ENCODE results near the gene TMEM151B.

TMEM151B gene

GRCh38 chr6:44260451-44261297 is 9.6 kb upstream of the TMEM151B start:
- Mint-ChIP-seq H3K4me3 (peak overlapping the region; percentile 100), H3K27me3 (no peaks in the 10 kb centered on the region), H3K4me1 (peaks cover 50 to 74% of the 10 kb centered on the region in 2 donors), H3K9me3 (no peaks in the 10 kb centered on the region), H3K27ac (peak overlapping the region; percentile 100), H3K36me3 (peaks cover 77 to 86% of the 10 kb centered on the region in 2 donors)
- ATAC-seq (replicated peaks) (peak; percentile 24 to 32), DNase-seq (peak; percentile 84)

GRCh38 chr6:44261581-44261980 is 8.7 kb upstream of the TMEM151B start:
- Mint-ChIP-seq H3K4me3 (peak overlapping the region; percentile 100), H3K36me3 (peaks cover 71 to 77% of the 10 kb centered on the region in 2 donors)

GRCh38 chr6:44262467-44263353 is 7.5 kb upstream of the TMEM151B start:
- peaks cover 48 to 76% of the 10 kb centered on the region in 2 donors for H3K4me1 Mint-ChIP-seq
- no peaks in the 10 kb centered on the region for H3K9me3 Mint-ChIP-seq
- ATAC-seq (replicated peaks) (no peak), DNase-seq (no peak)
- peak overlapping the region; percentile 100 for H3K4me3 Mint-ChIP-seq
- H3K36me3 Mint-ChIP-seq, result peaks cover 65 to 70% of the 10 kb centered on the region in 2 donors
- no peaks in the 10 kb centered on the region for H3K27me3 Mint-ChIP-seq
- peak overlapping the region; percentile 100 for H3K27ac Mint-ChIP-seq

More at GRCh38 chr6:44261581-44261980, 8.7 kb upstream of the TMEM151B start:
- ATAC-seq (replicated peaks) (no peak), DNase-seq (no peak)
- H3K27ac Mint-ChIP-seq, result peak overlapping the region; percentile 100
- no peaks in the 10 kb centered on the region for H3K27me3 Mint-ChIP-seq
- H3K4me1 Mint-ChIP-seq, result peaks cover 47 to 73% of the 10 kb centered on the region in 2 donors
- no peaks in the 10 kb centered on the region for H3K9me3 Mint-ChIP-seq

- peak overlapping the region; percentile 100 for H3K27ac Mint-ChIP-seq
- no peaks in the 10 kb centered on the region for H3K9me3 Mint-ChIP-seq
- H3K4me3 Mint-ChIP-seq, result peak overlapping the region; percentile 100
- peaks cover 57 to 62% of the 10 kb centered on the region in 2 donors for H3K36me3 Mint-ChIP-seq
- DNase-seq (peak; percentile 73), ATAC-seq (replicated peaks) (peak; percentile 8 to 12)
- H3K27me3 Mint-ChIP-seq, result no peaks in the 10 kb centered on the region
- peaks cover 41 to 76% of the 10 kb centered on the region in 2 donors for H3K4me1 Mint-ChIP-seq
Measured at GRCh38 chr6:44263354-44264100, 6.7 kb upstream of the TMEM151B start.

GRCh38 chr6:44264154-44265006 is 5.9 kb upstream of the TMEM151B start:
- peak overlapping the region; percentile 100 for H3K27ac Mint-ChIP-seq
- peak overlapping the region; percentile 100 for H3K4me3 Mint-ChIP-seq
- peak; percentile 44 to 49 for ATAC-seq (replicated peaks)
- DNase-seq, result peak; percentile 75
- peaks cover 2 to 6% of the 10 kb centered on the region in 2 donors for H3K27me3 Mint-ChIP-seq
- peaks cover 50 to 54% of the 10 kb centered on the region in 2 donors for H3K36me3 Mint-ChIP-seq
- H3K4me1 Mint-ChIP-seq, result peaks cover 42 to 76% of the 10 kb centered on the region in 2 donors
- no peaks in the 10 kb centered on the region for H3K9me3 Mint-ChIP-seq

- DNase-seq, result peak; percentile 93
- Mint-ChIP-seq H3K36me3 (peaks cover 45 to 48% of the 10 kb centered on the region in 2 donors), H3K4me1 (peaks cover 45 to 79% of the 10 kb centered on the region in 2 donors), H3K27ac (peak within 1 kb of the TSS; percentile 100), H3K9me3 (no peaks in the 10 kb centered on the region), H3K27me3 (peaks cover 10 to 13% of the 10 kb centered on the region in 2 donors), H3K4me3 (peak within 1 kb of the TSS; percentile 100)
- ATAC-seq (replicated peaks), result peak; percentile 12 to 41
Measured at GRCh38 chr6:44265007-44265721, 5.1 kb upstream of the TMEM151B start, which contains the start of gene NFKBIE. Gene NFKBIE, minus strand, starts transcription at chr6:44265551. Its CDS starts 205 bp downstream, at chr6:44265346.

GRCh38 chr6:44265722-44266233 is 4.5 kb upstream of the TMEM151B start:
- Mint-ChIP-seq H3K4me3 (peak overlapping the region; percentile 100), H3K36me3 (peaks cover 40 to 42% of the 10 kb centered on the region in 2 donors), H3K27ac (peak overlapping the region; percentile 100), H3K27me3 (peaks cover 11 to 15% of the 10 kb centered on the region in 2 donors), H3K4me1 (peaks cover 39 to 73% of the 10 kb centered on the region in 2 donors), H3K9me3 (no peaks in the 10 kb centered on the region)
- ATAC-seq (replicated peaks) (peak in 1 of 2 donors; percentile 30), DNase-seq (no peak)

GRCh38 chr6:44266347-44266746 is 3.9 kb upstream of the TMEM151B start:
- H3K36me3 Mint-ChIP-seq, result peaks cover 34 to 37% of the 10 kb centered on the region in 2 donors
- peak overlapping the region; percentile 100 for H3K27ac Mint-ChIP-seq
- ATAC-seq (replicated peaks) (peak; percentile 42 to 50), DNase-seq (peak; percentile 54)
- peaks cover 37 to 72% of the 10 kb centered on the region in 2 donors for H3K4me1 Mint-ChIP-seq
- H3K4me3 Mint-ChIP-seq, result peak overlapping the region; percentile 100
- no peaks in the 10 kb centered on the region for H3K9me3 Mint-ChIP-seq
- peaks cover 15 to 19% of the 10 kb centered on the region in 2 donors for H3K27me3 Mint-ChIP-seq

GRCh38 chr6:44267252-44267651 is 3.0 kb upstream of the TMEM151B start:
- ATAC-seq (replicated peaks), result no peak
- H3K4me1 Mint-ChIP-seq, result peaks cover 33 to 68% of the 10 kb centered on the region in 2 donors
- H3K4me3 Mint-ChIP-seq, result peak overlapping the region in 1 of 2 donors; percentile 100
- no peak for DNase-seq
- H3K27ac Mint-ChIP-seq, result no peak overlapping the region
- H3K9me3 Mint-ChIP-seq, result no peaks in the 10 kb centered on the region
- peaks cover 22 to 28% of the 10 kb centered on the region in 2 donors for H3K27me3 Mint-ChIP-seq
- H3K36me3 Mint-ChIP-seq, result peaks cover 28 to 30% of the 10 kb centered on the region in 2 donors

- ATAC-seq (replicated peaks), result no peak
- Mint-ChIP-seq H3K4me1 (peaks cover 32 to 59% of the 10 kb centered on the region in 2 donors), H3K27me3 (peaks cover 31 to 37% of the 10 kb centered on the region in 2 donors)
Measured at GRCh38 chr6:44268095-44268628, 2.1 kb upstream of the TMEM151B start.

GRCh38 chr6:44269178-44269920 is 901 bp upstream of the TMEM151B start:
- Mint-ChIP-seq H3K27me3 (peaks cover 38 to 45% of the 10 kb centered on the region in 2 donors), H3K4me1 (peaks cover 29 to 55% of the 10 kb centered on the region in 2 donors), H3K4me3 (peak overlapping the region; percentile 19 to 78), H3K27ac (peak overlapping the region; percentile 70), H3K9me3 (no peaks in the 10 kb centered on the region), H3K36me3 (peaks cover 7 to 9% of the 10 kb centered on the region in 2 donors)
- ATAC-seq (replicated peaks) (peak in 1 of 2 donors; percentile 14), DNase-seq (no peak)

More at GRCh38 chr6:44268095-44268628, 2.1 kb upstream of the TMEM151B start:
- no peaks in the 10 kb centered on the region for H3K9me3 Mint-ChIP-seq
- H3K4me3 Mint-ChIP-seq, result no peak overlapping the region
- peaks cover 19 to 21% of the 10 kb centered on the region in 2 donors for H3K36me3 Mint-ChIP-seq
- peak overlapping the region; percentile 37 for H3K27ac Mint-ChIP-seq
- no peak for DNase-seq
